HEK293 (cell line): ENCODE measurements around the gene EDA.

Experiments used
- CTCF ChIA-PET: fragments of 350-600 bp; formaldehyde crosslinking; extraction: SDS; loops from one replicate; lab custom pipeline; 2021; ENCODE audit warnings: antibody characterized with exemption; lab: Yijun Ruan, JAX
- POLR2A ChIA-PET: fragments of 300-600 bp; formaldehyde crosslinking; extraction: SDS; loops from one replicate; lab custom pipeline; 2020; ENCODE audit warnings: antibody characterized with exemption, inconsistent platforms; lab: Yijun Ruan, JAX
- H3K27ac ChIP-seq: fragments of 200-500 bp; sonication (Bioruptor generic); 2 replicates; pipeline ENCODE4 v1.5.1; 2014; ENCODE audit warnings: low read depth, low read length, control low read depth, inconsistent platforms; ENCODE audit errors: extremely low read depth
- H3K36me3 ChIP-seq, 2 experiments: fragments of 200-500 bp in 1 of 2; sonication (Bioruptor generic) in 1 of 2; 1 replicate in 1 of 2; 2 replicates in 1 of 2; pipeline ENCODE4 v1.5.1; 2014 to 2017; ENCODE audit warnings: inconsistent platforms in 2 of 2, low read length in 2 of 2; ENCODE audit not compliant: control insufficient read depth in 2 of 2, insufficient read depth in 1 of 2
- H3K4me1 ChIP-seq: fragments of 200-500 bp; sonication (Bioruptor generic); 2 replicates; pipeline ENCODE4 v1.5.1; 2014; ENCODE audit warnings: mild to moderate bottlenecking, low read length, inconsistent platforms; ENCODE audit not compliant: control insufficient read depth, insufficient read depth
- H3K4me3 ChIP-seq: 2 replicates; pipeline ENCODE4 v1.5.1; 2011; ENCODE audit warnings: low read depth, mild to moderate bottlenecking, control low read depth, low read length, moderate library complexity
- H3K9me3 ChIP-seq: fragments of 200-500 bp; sonication (Bioruptor generic); 2 replicates; pipeline ENCODE4 v1.5.1; 2014; ENCODE audit warnings: low read depth, low read length, inconsistent platforms; ENCODE audit not compliant: control insufficient read depth, insufficient read depth
- CTCF ChIP-seq: fragments of 450-650 bp; formaldehyde crosslinking; IDR thresholded peaks from 2 replicates; pipeline ENCODE4 v1.5.1; 2016; ENCODE audit warnings: missing biosample characterization, missing genetic modification characterization
- IKZF3 ChIP-seq: fragments of 450-650 bp; IDR thresholded peaks from 2 replicates; pipeline ENCODE4 v1.5.0; 2018; ENCODE audit warnings: missing biosample characterization, mild to moderate bottlenecking, missing genetic modification characterization, moderate library complexity
- KLF8 ChIP-seq: fragments of 450-650 bp; formaldehyde crosslinking; IDR thresholded peaks from 2 replicates; pipeline ENCODE4 v1.5.1; 2016; ENCODE audit warnings: missing biosample characterization, missing genetic modification characterization
- MEIS1 ChIP-seq: sonication (generic); formaldehyde crosslinking; IDR thresholded peaks from 2 replicates; pipeline ENCODE4 v1.8.1; 2022; ENCODE audit warnings: missing genetic modification reagents, mild to moderate bottlenecking, borderline replicate concordance
- SALL2 ChIP-seq: fragments of 450-650 bp; formaldehyde crosslinking; IDR thresholded peaks from 2 replicates; pipeline ENCODE4 v1.5.0; 2017; ENCODE audit warnings: missing biosample characterization, mild to moderate bottlenecking, missing genetic modification characterization, borderline replicate concordance
- SCRT1 ChIP-seq: fragments of 450-650 bp; formaldehyde crosslinking; IDR thresholded peaks from 2 replicates; pipeline ENCODE4 v1.5.1; 2016; ENCODE audit warnings: missing biosample characterization, missing genetic modification characterization, borderline replicate concordance
- SCRT2 ChIP-seq: fragments of 450-650 bp; formaldehyde crosslinking; IDR thresholded peaks from 2 replicates; pipeline ENCODE4 v1.5.1; 2016; ENCODE audit warnings: missing biosample characterization, missing genetic modification characterization
- YY1 ChIP-seq: fragments of 450-650 bp; formaldehyde crosslinking; IDR thresholded peaks from 2 replicates; pipeline ENCODE4 v1.5.1; 2018; ENCODE audit warnings: missing biosample characterization, missing genetic modification characterization
- ZBTB17 ChIP-seq: fragments of 450-650 bp; formaldehyde crosslinking; IDR thresholded peaks from 2 replicates; pipeline ENCODE4 v1.5.1; 2016; ENCODE audit warnings: missing biosample characterization, missing genetic modification characterization
- ZBTB8A ChIP-seq: fragments of 450-650 bp; formaldehyde crosslinking; IDR thresholded peaks from 2 replicates; pipeline ENCODE4 v1.5.1; 2016; ENCODE audit warnings: missing biosample characterization, missing genetic modification characterization
- ZFP37 ChIP-seq: fragments of 450-650 bp; formaldehyde crosslinking; IDR thresholded peaks from 2 replicates; pipeline ENCODE4 v1.5.1; 2016; ENCODE audit warnings: missing biosample characterization, missing genetic modification characterization
- ZNF274 ChIP-seq, 2 experiments: fragments of 200-500 bp in 1 of 2; fragments of 450-650 bp in 1 of 2; sonication (Bioruptor generic) in 1 of 2; formaldehyde crosslinking in 1 of 2; IDR thresholded peaks; 2 replicates each; pipeline versions ENCODE4 v1.5.1 to v1.6.1; 2014 to 2016; ENCODE audit warnings: borderline replicate concordance in 1 of 2, inconsistent platforms in 1 of 2, low read length in 1 of 2, missing biosample characterization in 1 of 2, missing genetic modification characterization in 1 of 2
- ZNF335 ChIP-seq: fragments of 450-650 bp; formaldehyde crosslinking; conservative IDR thresholded peaks from 2 replicates; pipeline ENCODE4 v1.5.1; 2016; ENCODE audit warnings: missing biosample characterization, missing genetic modification characterization
- ZNF366 ChIP-seq: fragments of 450-650 bp; formaldehyde crosslinking; conservative IDR thresholded peaks from 2 replicates; pipeline ENCODE4 v1.5.1; 2016; ENCODE audit warnings: missing biosample characterization, missing genetic modification characterization
- ZNF433 ChIP-seq: fragments of 450-650 bp; formaldehyde crosslinking; IDR thresholded peaks from 2 replicates; pipeline ENCODE4 v1.5.1; 2016; ENCODE audit warnings: missing biosample characterization, missing genetic modification characterization, low read depth
- ZNF530 ChIP-seq: fragments of 450-650 bp; formaldehyde crosslinking; IDR thresholded peaks from 2 replicates; pipeline ENCODE4 v1.5.1; 2016; ENCODE audit warnings: low read depth, missing biosample characterization, missing genetic modification characterization
- ZNF558 ChIP-seq: fragments of 450-650 bp; formaldehyde crosslinking; IDR thresholded peaks from 2 replicates; pipeline ENCODE4 v1.5.1; 2016; ENCODE audit warnings: missing biosample characterization, missing genetic modification characterization
- ZNF654 ChIP-seq: fragments of 450-650 bp; formaldehyde crosslinking; IDR thresholded peaks from 2 replicates; pipeline ENCODE4 v1.5.1; 2016; ENCODE audit warnings: low read depth, missing biosample characterization, missing genetic modification characterization
- ZNF660 ChIP-seq: fragments of 450-650 bp; IDR thresholded peaks from 2 replicates; pipeline ENCODE4 v1.5.1; 2018; ENCODE audit warnings: missing biosample characterization, mild to moderate bottlenecking, missing genetic modification characterization
- ZNF791 ChIP-seq: fragments of 450-650 bp; formaldehyde crosslinking; IDR thresholded peaks from 2 replicates; pipeline ENCODE4 v1.5.1; 2016; ENCODE audit warnings: missing biosample characterization, missing genetic modification characterization
- ZNF830 ChIP-seq: fragments of 450-650 bp; IDR thresholded peaks from 2 replicates; pipeline ENCODE4 v1.5.0; 2018; ENCODE audit warnings: missing biosample characterization, missing genetic modification characterization, low read depth, mild to moderate bottlenecking, moderate library complexity
- ZXDB ChIP-seq: fragments of 450-650 bp; formaldehyde crosslinking; IDR thresholded peaks from 2 replicates; pipeline ENCODE4 v1.5.1; 2016; ENCODE audit warnings: missing biosample characterization, missing genetic modification characterization

Gene EDA

GRCh38 chrX:70026851-70027200 is 410.9 kb downstream of the EDA start:
- POLR2A ChIA-PET, result no interaction called here

GRCh38 chrX:70029863-70030262 is 413.9 kb downstream of the EDA start:
- Histone ChIP-seq H3K27ac (no peak overlapping the region), H3K9me3 (no peaks in the 10 kb centered on the region), H3K4me1 (no peaks in the 10 kb centered on the region), H3K36me3 (peaks cover 0 to 2% of the 10 kb centered on the region in 2 experiments; a peak in 1 of 3 replicates), H3K4me3 (no peak overlapping the region)
- ChIA-PET CTCF (interaction anchor here (0.6 to 5.8 kb wide), 35 partner anchors 9 to 1853 kb away, joined by 3 to 56 read pairs (median 4); no protein-coding TSS in a partner anchor), POLR2A (no interaction called here)
- no peak for TF ChIP-seq ZNF830 (tag by site-specific recombination)
- no peak for TF ChIP-seq ZBTB17 (tag by site-specific recombination)
- TF ChIP-seq ZNF791 (tag by site-specific recombination), result no peak

More at GRCh38 chrX:70026851-70027200, 410.9 kb downstream of the EDA start:
- H3K36me3 ChIP-seq, result no peaks in the 10 kb centered on the region
- H3K4me1 ChIP-seq, result no peaks in the 10 kb centered on the region
- CTCF ChIA-PET, result interaction anchor here (0.7 to 1.4 kb wide), 3 partner anchors 71 to 410 kb away, joined by 4 to 6 read pairs (median 5); no protein-coding TSS in a partner anchor
- no peaks in the 10 kb centered on the region; the same call in 1 of the 2 replicates for H3K9me3 ChIP-seq
- no peak for TF ChIP-seq ZNF274 (IDR thresholded peaks at IDR 0.05; ENCODE audit: low read length)
- no peak for TF ChIP-seq ZNF274 (tag by site-specific recombination; IDR thresholded peaks at IDR 0.05; ENCODE audit: borderline replicate concordance)
- no peak for TF ChIP-seq ZNF366 (tag by site-specific recombination)
- no peak for TF ChIP-seq ZNF433
- TF ChIP-seq ZNF335 (tag by site-specific recombination), result no peak
- no peak for TF ChIP-seq ZXDB (tag by site-specific recombination)
- no peak for TF ChIP-seq ZNF530
- TF ChIP-seq ZNF558, result no peak
- no peak for TF ChIP-seq MEIS1 (CRISPR knock-in tag)
- no peak for TF ChIP-seq YY1
- TF ChIP-seq ZBTB8A (tag by site-specific recombination), result no peak
- TF ChIP-seq SALL2, result no peak
- TF ChIP-seq, all 188 proteins: peak for 0
- Histone ChIP-seq H3K4me3 (no peak overlapping the region), H3K27ac (no peak overlapping the region)

- H3K27ac ChIP-seq, result no peak overlapping the region
- peaks cover 0 to 5% of the 10 kb centered on the region in 2 experiments; a peak in 1 of 3 replicates for H3K36me3 ChIP-seq
- ChIA-PET CTCF (interaction anchor here (0.5 to 5.8 kb wide), 44 partner anchors 9 to 1853 kb away, joined by 3 to 56 read pairs (median 4); no protein-coding TSS in a partner anchor), POLR2A (no interaction called here)
- no peak overlapping the region for H3K4me3 ChIP-seq
- TF ChIP-seq SCRT2 (peak; percentile 90), ZFP37 (no peak), KLF8 (tag by site-specific recombination) (0 out of 2 replicates have a peak, but pooled peaks have one; percentile 15), ZNF660 (tag by site-specific recombination) (peak; percentile 61; the same call in 1 of the 2 replicates), ZNF654 (peak; percentile 85), IKZF3 (tag by site-specific recombination) (no peak), CTCF (tag by site-specific recombination) (peak; percentile 76; the same call in 1 of the 2 replicates), SCRT1 (peak; percentile 82)
- H3K9me3 ChIP-seq, result no peaks in the 10 kb centered on the region
- no peaks in the 10 kb centered on the region for H3K4me1 ChIP-seq
These were observed 414.4 kb downstream of the EDA start for GRCh38 chrX:70030301-70030767.
